D721Med (cell line): ENCODE results near the gene ADCY4.
"Not testable (repeated sequence)": the region's sequence is repeated elsewhere in the genome, so short reads cannot be mapped to it uniquely, and the experiment has no call there.

Experiments
- DNase-seq: peaks from one replicate; pipeline ENCODE4 v3.0.0; 2011; ENCODE audit warnings: low spot score; ENCODE audit not compliant: insufficient read length
- FAIRE-seq: peaks from 2 replicates; lab custom pipeline; 2011; peaks lifted over from hg19 to GRCh38; lab: Jason Lieb, UNC
- TF ChIP-seq, protein P1 (sequence below): IDR thresholded peaks from 2 replicates; pipeline ENCODE4 v1.5.1; 2012; ENCODE audit warnings: mild to moderate bottlenecking, control low read depth; ENCODE audit not compliant: insufficient read depth; ENCODE audit errors: missing control alignments

Gene ADCY4

DNA sequence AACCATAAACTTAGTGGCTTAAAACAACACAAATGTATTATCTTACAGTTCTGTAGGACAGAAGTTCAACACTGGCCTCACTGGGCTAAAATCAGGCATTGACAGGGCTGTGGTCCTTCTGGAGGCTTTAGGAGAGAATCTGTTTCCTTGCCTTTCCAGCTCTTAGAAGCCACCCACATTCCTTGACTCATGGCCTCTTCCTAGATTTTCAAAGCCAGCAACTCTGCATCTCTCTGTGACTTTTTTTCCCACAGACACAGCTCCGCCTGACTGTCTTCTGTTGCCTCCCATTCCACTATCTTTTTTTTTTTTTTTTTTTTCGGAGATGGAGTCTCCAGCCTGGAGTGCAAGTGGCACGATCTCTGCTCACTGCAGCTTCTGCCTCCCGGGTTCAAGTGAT lies 21.3 kb upstream of the ADCY4 start:
- FAIRE-seq (no peak), DNase-seq (no peak)
- TF ChIP-seq, protein P1, sequence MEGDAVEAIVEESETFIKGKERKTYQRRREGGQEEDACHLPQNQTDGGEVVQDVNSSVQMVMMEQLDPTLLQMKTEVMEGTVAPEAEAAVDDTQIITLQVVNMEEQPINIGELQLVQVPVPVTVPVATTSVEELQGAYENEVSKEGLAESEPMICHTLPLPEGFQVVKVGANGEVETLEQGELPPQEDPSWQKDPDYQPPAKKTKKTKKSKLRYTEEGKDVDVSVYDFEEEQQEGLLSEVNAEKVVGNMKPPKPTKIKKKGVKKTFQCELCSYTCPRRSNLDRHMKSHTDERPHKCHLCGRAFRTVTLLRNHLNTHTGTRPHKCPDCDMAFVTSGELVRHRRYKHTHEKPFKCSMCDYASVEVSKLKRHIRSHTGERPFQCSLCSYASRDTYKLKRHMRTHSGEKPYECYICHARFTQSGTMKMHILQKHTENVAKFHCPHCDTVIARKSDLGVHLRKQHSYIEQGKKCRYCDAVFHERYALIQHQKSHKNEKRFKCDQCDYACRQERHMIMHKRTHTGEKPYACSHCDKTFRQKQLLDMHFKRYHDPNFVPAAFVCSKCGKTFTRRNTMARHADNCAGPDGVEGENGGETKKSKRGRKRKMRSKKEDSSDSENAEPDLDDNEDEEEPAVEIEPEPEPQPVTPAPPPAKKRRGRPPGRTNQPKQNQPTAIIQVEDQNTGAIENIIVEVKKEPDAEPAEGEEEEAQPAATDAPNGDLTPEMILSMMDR = no peak

DNA sequence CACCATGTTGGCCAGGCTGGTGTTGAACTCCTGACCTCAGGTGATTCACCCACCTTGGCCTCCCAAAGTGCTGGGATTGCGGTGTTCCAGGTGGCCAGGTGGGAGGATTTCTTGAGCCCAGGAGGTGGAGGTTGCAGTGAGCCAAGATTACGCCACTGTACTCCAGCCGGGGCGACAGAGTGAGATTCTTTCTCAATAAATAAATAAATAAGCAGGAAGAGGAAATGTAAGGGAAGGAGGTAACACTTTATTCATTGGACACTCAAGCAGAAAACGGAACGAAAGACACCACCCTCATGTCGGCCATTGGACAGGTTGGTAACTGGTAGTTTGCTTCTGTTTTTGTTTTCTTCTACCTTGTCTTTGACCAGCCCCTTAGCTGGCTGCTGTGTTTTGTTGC lies 20.1 kb upstream of the ADCY4 start:
- TF ChIP-seq, protein P1 = no peak
- DNase-seq = no peak
- FAIRE-seq = no peak

DNA sequence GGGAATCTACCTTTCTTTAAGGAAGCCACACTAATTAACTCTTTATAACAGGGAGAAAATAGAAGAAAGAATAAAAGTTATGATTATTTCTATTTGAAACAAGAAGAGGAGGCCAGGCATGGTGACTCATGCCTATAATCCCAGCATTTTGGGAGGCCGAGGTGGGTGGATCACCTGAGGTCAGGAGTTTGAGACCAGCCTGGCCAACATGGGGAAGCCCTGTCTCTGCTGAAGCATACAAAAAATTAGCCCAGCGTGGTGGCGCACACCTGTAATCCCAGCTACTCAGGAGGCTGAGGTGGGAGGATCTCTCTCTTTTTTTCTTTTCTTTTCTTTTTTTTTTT lies 19.6 kb upstream of the ADCY4 start:
- FAIRE-seq, DNase-seq: not testable (repeated sequence)

DNA sequence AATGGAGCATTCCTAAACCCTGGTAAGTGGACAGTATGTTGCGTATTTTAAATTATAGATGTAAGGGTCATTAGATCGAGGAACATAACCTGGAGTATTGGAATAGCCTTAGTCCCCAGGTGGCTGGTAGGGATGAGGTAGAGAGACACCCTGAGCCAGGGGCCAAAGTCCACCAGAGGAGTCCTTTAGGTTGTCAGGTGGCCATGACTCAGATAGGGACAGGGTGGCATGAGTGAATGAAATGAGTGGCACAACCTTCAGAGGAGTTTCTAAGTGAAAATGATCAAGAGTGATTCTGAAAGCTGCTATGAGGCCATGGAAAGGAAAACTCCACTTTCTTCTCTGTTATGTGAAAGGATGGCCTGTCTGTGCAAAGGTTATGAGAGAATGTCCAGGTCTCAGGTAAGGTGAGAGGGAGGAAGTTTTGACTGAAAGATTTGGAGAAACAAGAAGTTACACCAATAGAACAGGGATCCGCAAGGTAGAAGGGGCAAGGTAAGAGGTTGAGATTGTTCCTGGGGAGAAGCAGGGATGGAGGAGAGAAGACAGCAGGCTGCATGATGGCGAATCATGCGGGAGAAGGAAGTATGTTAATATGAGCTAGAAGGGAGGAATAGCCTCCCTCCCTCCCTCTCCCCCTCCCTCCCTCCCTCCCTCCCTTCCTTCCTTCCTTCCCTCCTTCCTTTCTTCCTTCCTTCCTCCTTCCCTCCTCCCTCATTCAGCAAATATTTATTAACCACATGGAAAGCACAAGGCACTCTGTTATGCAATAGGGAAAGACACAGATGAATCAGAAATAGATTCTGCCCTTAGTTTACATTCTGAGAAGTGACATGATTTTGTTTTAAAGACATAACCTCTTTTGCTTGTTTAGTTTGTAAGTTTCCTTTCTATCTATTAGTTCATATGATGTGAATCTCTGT lies 18.9 kb upstream of the ADCY4 start:
- TF ChIP-seq, protein P1 = no peak
- no peak for FAIRE-seq
- no peak for DNase-seq

DNA sequence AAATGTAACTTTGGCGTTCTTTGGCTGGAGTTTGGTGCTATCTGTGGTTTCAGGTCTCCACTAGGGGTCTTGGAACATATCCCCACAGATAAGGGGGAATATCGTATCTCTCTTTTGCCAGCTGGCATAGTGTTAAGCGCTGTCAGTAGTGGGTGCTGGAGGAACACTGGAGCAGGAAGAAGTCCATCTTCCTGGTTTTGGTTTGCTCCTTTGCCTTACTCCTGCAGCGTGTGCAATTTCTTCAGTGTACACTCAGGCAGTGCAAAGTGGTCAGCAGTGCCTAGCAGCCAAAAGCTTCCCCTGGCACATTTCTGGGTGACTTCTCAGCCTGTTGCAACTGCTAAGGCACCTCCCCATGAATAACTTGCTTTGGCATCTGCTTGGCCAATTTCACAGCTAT lies 16.6 kb upstream of the ADCY4 start:
- TF ChIP-seq, protein P1 = no peak
- DNase-seq (no peak), FAIRE-seq (no peak)

DNA sequence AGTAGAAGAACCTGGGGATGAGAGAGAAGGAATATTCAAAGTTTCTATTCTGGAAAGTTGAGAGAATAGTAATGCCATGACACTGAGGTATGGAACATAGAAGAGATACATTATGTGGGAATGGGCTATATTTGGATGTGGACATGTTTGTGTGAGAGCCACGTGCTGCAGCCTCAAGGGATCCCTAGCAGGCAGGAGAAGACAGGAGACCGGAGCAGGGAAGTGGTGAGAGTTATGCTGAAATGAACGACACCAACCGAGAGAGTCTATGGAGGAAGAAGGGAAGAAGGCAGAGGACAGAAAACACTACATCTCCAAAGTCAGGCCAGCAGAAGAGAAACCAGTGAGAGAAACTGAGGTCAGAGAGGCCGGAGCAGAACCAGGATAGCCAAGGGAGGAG lies 14.9 kb upstream of the ADCY4 start:
- DNase-seq (no peak), FAIRE-seq (no peak)
- TF ChIP-seq, protein P1 = no peak

DNA sequence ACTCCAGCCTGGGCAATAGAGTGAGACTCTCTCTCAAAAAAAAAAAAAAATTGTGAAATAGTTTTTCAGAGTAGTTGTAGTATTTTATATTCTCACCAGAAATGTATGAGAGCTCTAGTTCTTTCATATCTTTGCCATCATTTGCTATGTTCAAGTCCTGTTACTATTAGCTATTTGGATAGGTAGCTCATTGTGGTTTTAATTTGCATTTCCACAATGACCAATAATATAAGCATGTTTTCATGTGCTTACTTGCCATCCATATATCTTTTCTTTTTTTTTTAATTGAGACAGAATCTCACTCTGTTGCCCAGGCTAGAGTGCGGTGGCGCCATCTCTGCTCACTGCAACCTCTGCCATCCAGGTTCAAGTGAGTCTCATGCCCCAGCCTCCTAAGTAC lies 13.3 kb upstream of the ADCY4 start:
- TF ChIP-seq, protein P1 = no peak
- FAIRE-seq (no peak), DNase-seq (no peak)
